HL-60 (cell line): Measurements from ENCODE around the gene EEF1A2.

Source experiments
- GABPA ChIP-seq: IDR thresholded peaks from 2 replicates; pipeline ENCODE4 v1.6.1; 2012; ENCODE audit warnings: low read depth
- SPI1 ChIP-seq: IDR thresholded peaks from 2 replicates; pipeline ENCODE4 v1.6.1; 2012; ENCODE audit warnings: low read depth, mild to moderate bottlenecking, borderline replicate concordance
- TF ChIP-seq, protein P1 (sequence below): IDR thresholded peaks from one replicate; pipeline ENCODE4 v1.5.1; 2011; ENCODE audit warnings: low read length, control low read depth, inconsistent platforms; ENCODE audit not compliant: insufficient read depth
- TF ChIP-seq, protein P2 (sequence below): IDR thresholded peaks from 2 replicates; pipeline ENCODE4 v1.6.1; 2012; ENCODE audit warnings: low read depth; ENCODE audit not compliant: insufficient replicate concordance

- TF ChIP-seq, protein P1, sequence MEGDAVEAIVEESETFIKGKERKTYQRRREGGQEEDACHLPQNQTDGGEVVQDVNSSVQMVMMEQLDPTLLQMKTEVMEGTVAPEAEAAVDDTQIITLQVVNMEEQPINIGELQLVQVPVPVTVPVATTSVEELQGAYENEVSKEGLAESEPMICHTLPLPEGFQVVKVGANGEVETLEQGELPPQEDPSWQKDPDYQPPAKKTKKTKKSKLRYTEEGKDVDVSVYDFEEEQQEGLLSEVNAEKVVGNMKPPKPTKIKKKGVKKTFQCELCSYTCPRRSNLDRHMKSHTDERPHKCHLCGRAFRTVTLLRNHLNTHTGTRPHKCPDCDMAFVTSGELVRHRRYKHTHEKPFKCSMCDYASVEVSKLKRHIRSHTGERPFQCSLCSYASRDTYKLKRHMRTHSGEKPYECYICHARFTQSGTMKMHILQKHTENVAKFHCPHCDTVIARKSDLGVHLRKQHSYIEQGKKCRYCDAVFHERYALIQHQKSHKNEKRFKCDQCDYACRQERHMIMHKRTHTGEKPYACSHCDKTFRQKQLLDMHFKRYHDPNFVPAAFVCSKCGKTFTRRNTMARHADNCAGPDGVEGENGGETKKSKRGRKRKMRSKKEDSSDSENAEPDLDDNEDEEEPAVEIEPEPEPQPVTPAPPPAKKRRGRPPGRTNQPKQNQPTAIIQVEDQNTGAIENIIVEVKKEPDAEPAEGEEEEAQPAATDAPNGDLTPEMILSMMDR = no peak
- TF ChIP-seq SPI1 (no peak), GABPA (no peak)
- TF ChIP-seq, protein P2, sequence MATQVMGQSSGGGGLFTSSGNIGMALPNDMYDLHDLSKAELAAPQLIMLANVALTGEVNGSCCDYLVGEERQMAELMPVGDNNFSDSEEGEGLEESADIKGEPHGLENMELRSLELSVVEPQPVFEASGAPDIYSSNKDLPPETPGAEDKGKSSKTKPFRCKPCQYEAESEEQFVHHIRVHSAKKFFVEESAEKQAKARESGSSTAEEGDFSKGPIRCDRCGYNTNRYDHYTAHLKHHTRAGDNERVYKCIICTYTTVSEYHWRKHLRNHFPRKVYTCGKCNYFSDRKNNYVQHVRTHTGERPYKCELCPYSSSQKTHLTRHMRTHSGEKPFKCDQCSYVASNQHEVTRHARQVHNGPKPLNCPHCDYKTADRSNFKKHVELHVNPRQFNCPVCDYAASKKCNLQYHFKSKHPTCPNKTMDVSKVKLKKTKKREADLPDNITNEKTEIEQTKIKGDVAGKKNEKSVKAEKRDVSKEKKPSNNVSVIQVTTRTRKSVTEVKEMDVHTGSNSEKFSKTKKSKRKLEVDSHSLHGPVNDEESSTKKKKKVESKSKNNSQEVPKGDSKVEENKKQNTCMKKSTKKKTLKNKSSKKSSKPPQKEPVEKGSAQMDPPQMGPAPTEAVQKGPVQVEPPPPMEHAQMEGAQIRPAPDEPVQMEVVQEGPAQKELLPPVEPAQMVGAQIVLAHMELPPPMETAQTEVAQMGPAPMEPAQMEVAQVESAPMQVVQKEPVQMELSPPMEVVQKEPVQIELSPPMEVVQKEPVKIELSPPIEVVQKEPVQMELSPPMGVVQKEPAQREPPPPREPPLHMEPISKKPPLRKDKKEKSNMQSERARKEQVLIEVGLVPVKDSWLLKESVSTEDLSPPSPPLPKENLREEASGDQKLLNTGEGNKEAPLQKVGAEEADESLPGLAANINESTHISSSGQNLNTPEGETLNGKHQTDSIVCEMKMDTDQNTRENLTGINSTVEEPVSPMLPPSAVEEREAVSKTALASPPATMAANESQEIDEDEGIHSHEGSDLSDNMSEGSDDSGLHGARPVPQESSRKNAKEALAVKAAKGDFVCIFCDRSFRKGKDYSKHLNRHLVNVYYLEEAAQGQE = no peak
Observed at GRCh38 chr20:63494084-63494419, 4.8 kb downstream of the EEF1A2 start.
